T-cell (primary cell): ENCODE data around the gene CACNB4. TPM values are rescaled to one million over a fixed set of nuclear protein-coding genes. Genes with fewer than 3 reads are reported as not detected.

Experiments used
- ATAC-seq, 4 experiments: fragments of 200-7000 bp in 3 of 4; fragments of 150-1000 bp in 1 of 4; cut with Tn5 transposase; replicated peaks in 1 of 4; 1 replicate in 3 of 4; 2 replicates in 1 of 4; pipeline ENCODE4 v1.10.0; 2021; ENCODE audit warnings: moderate library complexity in 3 of 4, mild to moderate bottlenecking in 2 of 4, moderate number of reproducible peaks in 1 of 4
- CTCF ChIA-PET, 2 donors: fragments of 300-600 bp; sonication (Branson Sonifier 250); formaldehyde crosslinking; loops; one replicate each; lab custom pipeline; 2022; ENCODE audit warnings: antibody characterized with exemption in 2 of 2; lab: Charles Lee
- POLR2A ChIA-PET, 2 donors: fragments of 300-600 bp; sonication (Branson Sonifier 250); formaldehyde crosslinking; loops; one replicate each; lab custom pipeline; 2022; ENCODE audit warnings: antibody characterized with exemption in 2 of 2; lab: Charles Lee
- DNase-seq, 35 experiments: peaks; one replicate each; pipeline versions ENCODE4 v3.0.0 to v3.0.0-alpha.2; 2013 to 2023
- H3K27ac ChIP-seq: one replicate; pipeline ENCODE4 v1.5.1; 2013; ENCODE audit warnings: low read length
- H3K27me3 ChIP-seq, 2 experiments: replicated peaks in 1 of 2; 1 replicate in 1 of 2; 2 replicates in 1 of 2; pipeline versions ENCODE4 v1.6.1 to v1.7.0; 2013; ENCODE audit warnings: low read length in 1 of 2, mixed read lengths in 1 of 2; ENCODE audit not compliant: control insufficient read depth in 2 of 2, insufficient read depth in 2 of 2; ENCODE audit errors: extremely low read depth in 1 of 2
- H3K36me3 ChIP-seq, 2 donors: 1 replicate in 1 of 2; 2 replicates in 1 of 2; pipeline versions ENCODE4 v1.6.1 to v1.7.0; 2013; ENCODE audit warnings: low read length in 1 of 2; ENCODE audit not compliant: control insufficient read depth in 2 of 2, insufficient read depth in 1 of 2; ENCODE audit errors: extremely low read depth in 1 of 2
- H3K4me1 ChIP-seq, 2 experiments: 1 replicate in 1 of 2; 2 replicates in 1 of 2; pipeline versions ENCODE4 v1.6.1 to v1.7.0; 2013; ENCODE audit warnings: low read length in 2 of 2, mixed read lengths in 1 of 2; ENCODE audit not compliant: insufficient read depth in 2 of 2, control insufficient read depth in 1 of 2; ENCODE audit errors: extremely low read depth in 1 of 2
- H3K4me3 ChIP-seq, 2 donors: 1 replicate in 1 of 2; 2 replicates in 1 of 2; pipeline versions ENCODE4 v1.5.1 to v1.7.0; 2013; ENCODE audit warnings: mild to moderate bottlenecking in 2 of 2, low read length in 1 of 2, moderate library complexity in 1 of 2; ENCODE audit not compliant: control insufficient read depth in 1 of 2; ENCODE audit errors: extremely low read depth in 1 of 2
- H3K9me3 ChIP-seq: 2 replicates; pipeline ENCODE4 v1.7.0; 2013
- H3K27ac Mint-ChIP-seq, 2 donors: one replicate each; pipeline ENCODE4 v1.8.0; 2020 to 2021; ENCODE audit warnings: mild to moderate bottlenecking in 2 of 2, mixed read lengths in 2 of 2
- H3K27me3 Mint-ChIP-seq, 2 donors: one replicate each; pipeline ENCODE4 v1.8.0; 2021 to 2022; ENCODE audit warnings: mixed read lengths in 2 of 2
- H3K36me3 Mint-ChIP-seq: one replicate; pipeline ENCODE4 v1.8.0; 2021; ENCODE audit warnings: mixed read lengths
- H3K4me1 Mint-ChIP-seq, 3 donors: one replicate each; pipeline ENCODE4 v1.8.0; 2020 to 2022; ENCODE audit warnings: mixed read lengths in 3 of 3, mild to moderate bottlenecking in 1 of 3
- H3K4me3 Mint-ChIP-seq, 3 donors: one replicate each; pipeline ENCODE4 v1.8.0; 2020 to 2022; ENCODE audit warnings: mild to moderate bottlenecking in 3 of 3, mixed read lengths in 3 of 3, moderate library complexity in 3 of 3
- H3K9me3 Mint-ChIP-seq, 3 donors: one replicate each; pipeline ENCODE4 v1.8.0; 2020 to 2022; ENCODE audit warnings: mixed read lengths in 3 of 3
- WGBS: methylation state at CpG from one replicate; pipeline ENCODE4 v1.1.5; 2013; ENCODE audit warnings: missing lambda C conversion rate; ENCODE audit not compliant: insufficient coverage; 5-methylcytosine and 5-hydroxymethylcytosine counted together
- total RNA-seq, 35 experiments: library from RNA in 6 of 35; stranded (reverse) in 6 of 35; fragments of 120-200 nt in 1 of 35; gene quantifications; one replicate each; pipeline versions ENCODE4 v1.2.1 to v1.2.4 and lab custom pipeline; 2013 to 2026

CACNB4 gene
- total RNA-seq, 5 donors from 2014 or later (not counting 1 experiment from before 2014, with no cell fraction given), result 0.16 to 1.2 (median 0.47) TPM

DNA sequence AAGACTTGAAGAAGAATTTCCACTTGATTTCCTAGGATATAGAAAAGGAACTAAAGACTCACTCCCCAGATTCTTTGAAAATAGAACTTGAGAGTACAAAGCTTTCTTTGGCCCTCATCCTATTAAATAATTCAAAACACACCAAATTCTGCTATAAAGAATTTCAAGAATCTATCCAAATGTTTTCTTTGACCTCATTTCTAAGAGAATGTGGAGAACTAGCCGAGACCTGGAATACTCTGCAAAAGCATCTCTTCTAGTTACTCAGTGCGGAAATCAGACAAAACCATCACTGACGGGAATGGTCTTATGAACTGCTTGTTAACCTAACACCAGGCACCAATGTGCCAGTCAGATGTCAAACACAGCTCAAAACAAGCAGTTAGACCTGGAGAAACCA is 226.4 kb downstream of the CACNB4 start:
- Mint-ChIP-seq H3K27me3 (peaks cover 0 to 5% of the 10 kb centered on the region in 2 donors), H3K27ac (no peak overlapping the region), H3K36me3 (no peaks in the 10 kb centered on the region), H3K9me3 (no peaks in the 10 kb centered on the region), H3K4me1 (no peaks in the 10 kb centered on the region), H3K4me3 (no peak overlapping the region)
- POLR2A ChIA-PET, result interaction anchor here in 1 of 2 donors (0.7 kb wide), 1 partner anchor 38 kb away, joined by 5 read pairs; no protein-coding TSS in a partner anchor
- DNase-seq (no peak), ATAC-seq (no peak)
- Histone ChIP-seq H3K27me3 (peaks cover 0 to 2% of the 10 kb centered on the region in 2 experiments), H3K4me3 (no peak overlapping the region), H3K4me1 (no peaks in the 10 kb centered on the region), H3K36me3 (no peaks in the 10 kb centered on the region), H3K27ac (no peak overlapping the region), H3K9me3 (no peaks in the 10 kb centered on the region)
- no CpG with 5 or more reads among the region's 3 CpGs for WGBS
- CTCF ChIA-PET, result no interaction called here

DNA sequence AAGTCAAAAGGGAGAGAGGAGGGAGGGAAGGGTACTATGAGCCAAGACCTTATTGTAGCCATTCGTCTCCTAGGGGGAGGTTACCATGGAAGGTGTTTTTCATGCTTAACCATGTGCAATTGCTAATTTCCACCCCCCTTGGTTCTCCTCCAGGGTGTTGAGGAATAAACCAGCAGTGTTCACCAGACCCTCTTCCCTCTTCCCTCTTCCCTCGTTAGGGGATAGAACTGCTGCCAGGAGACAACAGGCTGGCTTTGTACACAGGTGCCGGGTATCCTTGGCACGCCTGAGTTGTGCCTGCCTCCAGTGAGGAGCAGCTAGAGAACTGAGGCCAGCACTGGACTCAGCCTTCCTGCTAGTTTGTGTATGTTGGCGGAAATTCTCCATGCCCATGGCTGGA is 229.6 kb downstream of the CACNB4 start:
- Histone ChIP-seq H3K9me3 (no peaks in the 10 kb centered on the region), H3K4me3 (no peak overlapping the region), H3K36me3 (no peaks in the 10 kb centered on the region), H3K4me1 (no peaks in the 10 kb centered on the region), H3K27me3 (peaks cover 0 to 5% of the 10 kb centered on the region in 2 experiments), H3K27ac (no peak overlapping the region)
- no peak for ATAC-seq
- Mint-ChIP-seq H3K4me1 (no peaks in the 10 kb centered on the region), H3K9me3 (no peaks in the 10 kb centered on the region), H3K27me3 (peaks cover 5 to 8% of the 10 kb centered on the region in 2 donors), H3K36me3 (no peaks in the 10 kb centered on the region), H3K27ac (no peak overlapping the region), H3K4me3 (no peak overlapping the region)
- DNase-seq, result no peak
- ChIA-PET POLR2A (no interaction called here), CTCF (no interaction called here)
- WGBS, result 92% methylated on average over 2 of the region's 5 CpGs

DNA sequence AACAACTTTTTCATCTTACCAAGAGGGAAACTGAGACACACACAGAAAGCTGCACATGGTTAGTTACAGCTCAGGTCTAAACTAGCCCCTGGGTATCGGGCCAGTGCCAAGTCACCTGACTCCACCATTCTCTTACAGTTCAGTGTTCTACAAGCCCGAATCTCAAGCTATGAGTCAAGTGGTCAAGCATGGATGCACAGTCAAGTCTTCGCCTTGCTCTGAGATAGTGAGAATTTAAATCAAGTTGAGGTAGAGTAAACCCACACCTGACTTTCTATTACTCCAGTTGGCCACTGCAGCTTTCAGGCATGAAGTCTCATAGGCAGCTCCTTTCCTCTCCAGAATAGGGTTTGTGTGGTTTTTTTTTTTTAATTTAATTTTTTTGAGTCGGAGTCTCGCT is 236.1 kb downstream of the CACNB4 start:
- no peaks in the 10 kb centered on the region for H3K36me3 ChIP-seq
- Mint-ChIP-seq H3K9me3 (no peaks in the 10 kb centered on the region), H3K27me3 (peaks cover 0 to 9% of the 10 kb centered on the region in 2 donors), H3K27ac (no peak overlapping the region), H3K4me1 (no peaks in the 10 kb centered on the region), H3K36me3 (no peaks in the 10 kb centered on the region), H3K4me3 (no peak overlapping the region)
- no peak overlapping the region for H3K4me3 ChIP-seq
- no CpG with 5 or more reads among the region's 5 CpGs for WGBS
- no peak overlapping the region for H3K27ac ChIP-seq
- peaks cover 0 to 3% of the 10 kb centered on the region in 2 experiments for H3K27me3 ChIP-seq
- CTCF ChIA-PET, result interaction anchor here in 1 of 2 donors (0.6 kb wide), 2 partner anchors 161 to 165 kb away, joined by 3 read pairs; no protein-coding TSS in a partner anchor
- POLR2A ChIA-PET, result no interaction called here
- DNase-seq (no peak), ATAC-seq (no peak)
- no peaks in the 10 kb centered on the region for H3K4me1 ChIP-seq
- H3K9me3 ChIP-seq, result no peaks in the 10 kb centered on the region

DNA sequence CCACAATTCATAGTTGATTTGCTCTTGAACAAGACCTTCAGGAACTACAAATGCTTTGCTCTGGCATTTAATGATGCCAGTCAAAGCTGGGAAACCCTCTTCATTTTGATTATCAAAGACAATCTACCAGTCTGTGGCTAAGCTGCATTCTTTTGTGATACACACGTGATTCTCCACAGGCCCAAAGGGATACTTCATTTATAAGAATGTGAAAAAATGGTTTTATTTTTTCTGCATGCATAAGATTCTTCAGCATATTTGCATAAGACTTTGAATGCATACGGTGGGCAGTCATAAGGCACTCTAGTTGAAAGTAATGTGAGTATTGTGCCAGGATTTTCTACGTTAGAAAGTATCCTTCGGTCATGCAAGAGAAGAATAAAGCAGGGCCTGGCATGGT is 237.7 kb downstream of the CACNB4 start:
- H3K9me3 Mint-ChIP-seq, result no peaks in the 10 kb centered on the region
- no peak overlapping the region for H3K4me3 Mint-ChIP-seq
- H3K4me3 ChIP-seq, result no peak overlapping the region
- no peak overlapping the region for H3K27ac ChIP-seq
- ATAC-seq (no peak), DNase-seq (no peak)
- H3K36me3 ChIP-seq, result no peaks in the 10 kb centered on the region
- no peaks in the 10 kb centered on the region for H3K4me1 Mint-ChIP-seq
- H3K27me3 Mint-ChIP-seq, result peaks cover 0 to 9% of the 10 kb centered on the region in 2 donors
- POLR2A ChIA-PET, result interaction anchor here in 1 of 2 donors (0.6 kb wide), 1 partner anchor 18 kb away, joined by 3 read pairs; no protein-coding TSS in a partner anchor
- no peaks in the 10 kb centered on the region for H3K4me1 ChIP-seq
- H3K36me3 Mint-ChIP-seq, result no peaks in the 10 kb centered on the region
- CTCF ChIA-PET, result no interaction called here
- H3K27me3 ChIP-seq, result no peaks in the 10 kb centered on the region
- WGBS, result 93% methylated on average over 3 of the region's 4 CpGs
- no peaks in the 10 kb centered on the region for H3K9me3 ChIP-seq
- no peak overlapping the region for H3K27ac Mint-ChIP-seq

DNA sequence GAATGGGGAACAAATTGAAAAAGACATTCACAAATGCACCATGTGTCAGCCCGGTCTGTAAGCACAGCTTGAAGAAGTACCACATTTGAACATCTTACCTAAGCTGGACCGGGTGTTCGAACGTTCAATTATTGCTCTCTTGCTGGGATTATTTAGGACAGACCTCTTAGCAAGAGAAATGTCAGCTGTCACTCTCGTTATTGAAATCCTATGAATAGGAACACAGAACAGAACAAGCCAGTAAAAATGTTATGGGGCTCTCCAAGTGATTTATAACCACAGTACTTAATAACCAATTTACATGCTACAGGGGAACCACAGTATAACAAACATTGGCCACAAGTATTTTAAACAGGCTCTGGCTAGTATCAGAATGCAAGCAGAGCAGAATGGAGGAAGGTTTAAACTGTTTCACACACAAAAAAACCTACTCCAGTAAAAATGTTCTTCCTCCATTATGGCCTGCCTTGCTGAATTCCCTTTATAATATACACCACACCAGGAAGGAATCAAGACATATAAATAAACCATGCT is 238.2 kb downstream of the CACNB4 start:
- POLR2A ChIA-PET, result interaction anchor here in 1 of 2 donors (0.6 kb wide), 1 partner anchor 18 kb away, joined by 3 read pairs; no protein-coding TSS in a partner anchor
- H3K36me3 ChIP-seq, result no peaks in the 10 kb centered on the region
- DNase-seq (no peak), ATAC-seq (no peak)
- CTCF ChIA-PET, result no interaction called here
- no peak overlapping the region for H3K4me3 Mint-ChIP-seq
- no peak overlapping the region for H3K27ac Mint-ChIP-seq
- H3K4me3 ChIP-seq, result no peak overlapping the region
- H3K9me3 Mint-ChIP-seq, result no peaks in the 10 kb centered on the region
- H3K27me3 Mint-ChIP-seq, result peaks cover 0 to 9% of the 10 kb centered on the region in 2 donors
- H3K9me3 ChIP-seq, result no peaks in the 10 kb centered on the region
- WGBS, result no CpG with 5 or more reads among the region's 5 CpGs
- no peaks in the 10 kb centered on the region for H3K4me1 Mint-ChIP-seq
- no peaks in the 10 kb centered on the region for H3K36me3 Mint-ChIP-seq
- no peak overlapping the region for H3K27ac ChIP-seq
- no peaks in the 10 kb centered on the region for H3K27me3 ChIP-seq
- no peaks in the 10 kb centered on the region for H3K4me1 ChIP-seq

DNA sequence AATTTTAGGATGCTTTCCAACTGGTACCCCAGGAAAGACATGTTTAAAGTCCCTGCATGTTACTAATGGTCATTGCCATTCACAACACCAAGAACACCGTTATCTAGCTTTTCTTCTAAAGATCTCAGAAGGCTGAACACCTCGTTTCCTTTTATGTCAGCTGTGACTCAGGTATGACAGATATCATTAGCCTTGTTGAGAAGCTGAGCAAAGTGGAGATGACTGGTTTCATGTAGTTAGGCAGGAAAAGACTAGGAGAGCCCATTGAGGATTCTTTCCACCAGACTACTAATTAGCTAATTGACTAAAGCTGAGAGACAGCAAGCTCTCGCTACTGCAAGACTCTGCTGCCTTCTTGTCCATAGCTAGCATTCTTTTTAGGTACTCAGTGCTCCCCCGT is 238.6 kb downstream of the CACNB4 start:
- no peaks in the 10 kb centered on the region for H3K36me3 Mint-ChIP-seq
- ChIA-PET CTCF (no interaction called here), POLR2A (interaction anchor here in 1 of 2 donors (0.6 kb wide), 1 partner anchor 19 kb away, joined by 3 read pairs; no protein-coding TSS in a partner anchor)
- H3K9me3 Mint-ChIP-seq, result no peaks in the 10 kb centered on the region
- H3K36me3 ChIP-seq, result no peaks in the 10 kb centered on the region
- H3K27me3 ChIP-seq, result no peaks in the 10 kb centered on the region
- H3K4me3 ChIP-seq, result no peak overlapping the region
- no peak overlapping the region for H3K27ac Mint-ChIP-seq
- H3K4me1 ChIP-seq, result no peaks in the 10 kb centered on the region
- H3K4me3 Mint-ChIP-seq, result no peak overlapping the region
- 100% methylated on average over 2 of the region's 4 CpGs for whole genome bisulfite sequencing
- no peaks in the 10 kb centered on the region for H3K9me3 ChIP-seq
- H3K27me3 Mint-ChIP-seq, result peaks cover 0 to 7% of the 10 kb centered on the region in 2 donors
- no peak for DNase-seq
- no peak overlapping the region for H3K27ac ChIP-seq
- no peak for ATAC-seq
- no peaks in the 10 kb centered on the region for H3K4me1 Mint-ChIP-seq
